Esophagus muscularis mucosa (tissue), 4 donors: Measurements from ENCODE around the gene EVI5.

Source experiments
- CTCF ChIP-seq, 3 experiments: fragments of 200-600 bp in 2 of 3; fragments of 450-650 bp in 1 of 3; sonication (generic) in 2 of 3; IDR thresholded peaks; one replicate each; pipeline ENCODE4 v1.5.1; 2017 to 2019; ENCODE audit warnings: antibody characterized with exemption in 3 of 3, mild to moderate bottlenecking in 2 of 3, moderate library complexity in 1 of 3
- EP300 ChIP-seq: sonication (generic); formaldehyde crosslinking; IDR thresholded peaks from one replicate; pipeline ENCODE4 v1.6.1; 2017; ENCODE audit warnings: antibody characterized with exemption
- POLR2A ChIP-seq: fragments of 450-650 bp; IDR thresholded peaks from one replicate; pipeline ENCODE4 v1.6.1; 2017; ENCODE audit warnings: antibody characterized with exemption, moderate library complexity, mild to moderate bottlenecking, low read depth
- POLR2AphosphoS5 ChIP-seq, 2 donors: sonication (generic); formaldehyde crosslinking; IDR thresholded peaks; one replicate each; pipeline ENCODE4 v1.6.1; 2017; ENCODE audit warnings: antibody characterized with exemption in 2 of 2

- TF ChIP-seq POLR2A (no peak), CTCF (IDR thresholded peaks at IDR 0.05) (no peak), POLR2AphosphoS5 (IDR thresholded peaks at IDR 0.05) (no peak), EP300 (no peak)
These were observed 284.4 kb downstream of the EVI5 start for GRCh38 chr1:92500552-92500951.
